Left renal cortex interstitium (tissue), 4 donors: ENCODE data around the gene PACRG. TPM values are rescaled to one million over a fixed set of nuclear protein-coding genes. Genes with fewer than 3 reads are reported as not detected.
"Not testable (repeated sequence)": the region's sequence is repeated elsewhere in the genome, so short reads cannot be mapped to it uniquely, and the experiment has no call there.

Experiments
- DNase-seq, 4 donors: peaks; one replicate each; pipeline ENCODE4 v3.0.0-alpha.2; 2013; ENCODE audit warnings: low read depth in 4 of 4, low spot score in 2 of 4, missing footprints in 1 of 4
- polyA plus RNA-seq, 4 donors: library from polyadenylated mRNA; unstranded; fragments of 120-200 nt; gene quantifications; one replicate each; pipeline ENCODE4 v1.2.1, GENCODE V29; 2013; ENCODE audit not compliant: insufficient read length in 4 of 4

PACRG gene
- polyA plus RNA-seq, 4 donors, result 13.7 to 20.1 (median 15.1) TPM

DNA sequence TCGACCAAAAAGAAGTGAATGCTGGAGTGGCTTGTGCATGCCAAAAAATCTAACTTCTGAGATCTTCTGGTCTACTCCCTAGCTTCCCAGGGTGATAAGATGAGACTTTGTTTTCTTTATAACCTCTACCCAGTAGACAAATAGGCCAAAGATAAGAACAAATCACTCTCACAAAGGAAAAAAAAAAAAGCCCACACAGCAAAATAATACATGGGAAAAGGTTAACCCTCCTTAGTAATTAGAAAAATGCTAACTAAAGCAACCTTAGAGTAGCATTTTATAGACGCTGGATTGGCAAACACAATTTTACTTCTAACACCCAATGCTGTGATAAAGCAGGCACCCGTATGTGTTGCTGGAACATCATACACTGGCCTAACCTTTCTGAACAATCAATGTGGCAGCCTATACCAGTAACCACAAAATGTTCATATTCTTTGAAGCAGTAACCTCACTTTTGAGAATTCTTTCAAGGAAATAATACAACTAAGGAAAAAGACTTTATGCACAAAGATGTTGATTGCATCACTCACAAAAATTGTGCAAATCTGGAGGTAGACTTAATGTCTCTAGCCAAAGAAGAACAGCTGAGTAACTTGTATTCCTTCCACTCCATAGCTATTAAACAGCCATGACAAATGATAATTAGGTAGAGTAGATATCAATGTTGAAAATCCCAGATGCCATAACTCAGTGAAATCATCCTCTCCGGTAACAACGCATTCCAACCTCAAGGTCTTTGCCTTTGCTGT lies 570.5 kb downstream of the PACRG start:
- no peak for DNase-seq

DNA sequence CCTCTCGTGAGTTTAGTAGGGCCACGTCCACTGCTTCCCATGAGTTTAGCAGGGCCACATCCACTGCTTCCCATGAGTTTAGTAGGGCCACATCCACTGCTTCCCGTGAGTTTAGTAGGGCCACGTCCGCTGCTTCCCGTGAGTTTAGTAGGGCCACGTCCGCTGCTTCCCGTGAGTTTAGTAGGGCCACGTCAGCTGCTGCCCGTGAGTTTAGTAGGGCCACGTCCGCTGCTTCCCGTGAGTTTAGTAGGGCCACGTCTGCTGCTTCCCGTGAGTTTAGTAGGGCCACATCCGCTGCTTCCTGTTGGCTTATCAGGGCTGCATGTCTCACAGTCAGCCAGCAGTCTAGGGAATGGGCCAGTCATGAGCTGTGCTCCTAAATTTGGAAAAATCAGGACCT lies 573.1 kb downstream of the PACRG start:
- DNase-seq, result no peak

DNA sequence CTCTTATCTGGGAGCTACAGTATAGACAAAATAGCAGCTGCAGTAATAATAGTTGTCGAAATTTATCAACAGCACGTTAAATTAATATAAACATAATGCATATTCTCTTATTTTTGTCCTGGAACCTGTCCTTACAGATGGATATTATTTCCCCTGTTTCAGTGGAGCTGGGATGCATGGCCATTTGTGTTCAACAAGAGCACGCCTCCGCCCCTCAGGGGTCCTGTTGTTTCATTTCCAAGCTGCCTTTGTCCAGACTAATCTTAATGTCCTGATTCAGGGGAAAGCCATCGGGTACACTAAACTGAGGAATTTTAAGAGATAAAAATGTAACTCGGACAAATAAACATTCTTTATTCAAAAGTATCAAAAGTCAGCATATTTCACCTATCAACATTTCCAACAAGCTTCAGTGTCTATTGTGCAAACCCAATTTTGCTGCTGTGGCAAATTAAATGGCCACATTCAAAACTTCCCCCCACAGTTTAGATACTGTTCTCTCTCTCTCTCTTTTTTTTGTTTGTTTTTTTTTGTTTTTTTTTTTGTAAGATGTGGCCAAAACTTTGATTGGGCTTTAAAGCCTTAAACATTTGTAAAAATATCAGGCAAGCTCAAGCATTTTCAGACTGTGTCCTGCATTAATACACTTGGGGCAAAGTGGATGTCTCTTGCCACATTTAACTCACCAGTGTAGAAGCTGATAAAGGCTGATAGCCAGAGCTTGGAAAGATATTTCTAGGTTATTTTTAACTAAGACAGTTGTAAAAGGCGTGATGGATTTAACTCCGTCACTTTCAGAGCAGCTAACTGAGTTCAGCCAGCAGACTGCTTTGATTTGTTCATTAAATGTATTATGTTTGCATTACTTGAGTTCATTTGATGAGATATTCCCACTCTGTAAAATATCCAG lies 574.2 kb downstream of the PACRG start:
- no peak for DNase-seq

DNA sequence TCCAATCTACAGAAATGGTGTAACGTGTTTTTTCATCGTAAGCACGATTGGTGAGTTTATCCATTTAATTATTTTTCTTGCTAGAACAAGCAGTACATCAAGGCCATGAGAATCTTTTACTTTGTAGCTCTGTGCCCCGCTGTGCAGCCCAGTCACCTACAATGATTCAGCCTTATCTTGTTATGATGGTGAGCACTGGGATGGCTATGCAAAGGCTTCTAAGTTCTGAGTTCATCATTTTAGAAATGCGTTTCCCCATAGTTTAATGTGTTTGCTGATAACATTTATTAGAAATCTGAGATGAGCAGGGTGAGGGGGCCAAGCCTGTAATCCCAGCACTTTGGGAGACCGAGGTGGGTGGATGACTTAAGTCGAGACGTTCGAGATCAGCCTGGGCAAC lies 575.0 kb downstream of the PACRG start:
- no peak for DNase-seq

DNA sequence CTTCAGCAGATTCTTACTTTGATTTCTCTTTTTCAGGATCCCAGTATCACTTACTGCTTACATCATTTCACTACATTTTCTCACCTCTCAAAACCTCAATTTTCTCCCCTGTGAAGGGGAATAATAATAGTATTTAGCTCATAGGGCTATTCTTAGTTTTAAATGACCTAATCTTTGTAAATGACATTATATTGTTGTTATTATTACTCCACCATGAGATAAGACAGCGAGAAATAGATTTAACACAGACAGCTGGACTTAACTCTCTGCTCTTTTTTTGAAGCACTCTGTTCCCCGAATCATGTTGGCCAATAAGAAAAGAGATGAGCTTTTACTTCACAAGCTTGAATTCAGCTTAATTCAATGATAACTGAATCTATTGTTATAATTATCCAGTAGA lies 578.2 kb downstream of the PACRG start:
- no peak for DNase-seq

DNA sequence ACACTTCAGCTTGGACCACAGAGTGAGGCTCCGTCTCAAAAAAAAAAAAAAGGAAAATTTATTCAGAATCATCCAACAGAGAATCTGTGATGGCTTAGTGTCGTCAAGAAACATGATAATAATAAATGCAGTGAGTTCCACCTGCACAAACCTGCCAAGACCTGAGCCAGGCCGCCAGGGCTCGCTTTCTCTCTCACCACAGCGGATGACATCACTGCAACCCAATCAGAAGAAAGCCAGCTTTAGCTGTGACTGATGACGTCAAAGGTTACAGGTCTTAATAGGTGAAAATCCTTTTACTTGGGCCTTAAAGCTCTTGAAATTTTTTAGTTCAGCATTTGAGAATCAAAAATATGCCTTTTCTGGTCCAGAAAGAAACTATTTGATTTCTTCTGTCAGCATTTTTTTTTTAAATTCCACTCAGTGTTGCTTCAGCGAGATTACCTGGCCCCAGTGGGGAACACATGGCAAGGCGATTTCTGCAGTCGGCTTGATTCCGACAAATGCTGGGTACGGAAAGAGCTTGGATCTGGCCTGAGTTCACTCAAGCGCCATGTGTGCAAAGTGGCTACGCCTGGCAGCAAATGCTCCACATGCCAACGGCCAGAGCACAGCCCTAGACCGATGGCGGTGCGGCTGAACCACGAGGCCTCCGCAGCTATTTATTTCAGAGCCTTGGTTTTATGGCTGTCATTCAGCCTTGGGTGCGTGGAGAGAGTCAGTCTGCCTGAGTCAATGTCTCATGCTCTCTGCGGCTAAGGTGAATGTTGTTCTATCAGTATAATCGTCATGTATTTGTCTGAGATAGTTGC lies 581.1 kb downstream of the PACRG start:
- no peak for DNase-seq

DNA sequence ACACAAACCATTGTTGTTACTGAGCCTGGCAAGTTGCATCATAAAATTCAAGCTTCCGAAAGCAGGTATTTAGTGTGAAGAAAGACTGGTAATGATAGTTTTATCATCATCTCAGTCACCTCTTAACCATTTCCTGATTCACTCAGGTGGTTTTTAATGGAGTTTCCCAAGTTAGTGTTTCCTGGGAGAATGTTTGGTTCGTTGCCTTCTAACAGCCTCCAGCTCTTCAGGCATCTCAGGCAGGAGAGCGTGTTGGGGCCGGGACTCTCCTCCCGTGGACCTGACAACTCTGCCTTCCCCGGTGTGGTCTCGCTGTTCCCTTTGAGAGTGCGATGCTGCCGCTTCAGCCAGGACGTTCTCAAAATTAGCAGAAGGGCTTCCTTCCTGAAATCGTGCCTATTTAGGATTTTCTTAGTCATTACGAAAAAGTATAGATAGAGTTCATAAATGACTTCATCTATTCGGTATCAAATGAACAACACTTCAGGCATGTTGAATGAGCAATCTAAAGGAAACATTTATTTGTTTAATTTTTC lies 581.8 kb downstream of the PACRG start:
- DNase-seq, result no peak

DNA sequence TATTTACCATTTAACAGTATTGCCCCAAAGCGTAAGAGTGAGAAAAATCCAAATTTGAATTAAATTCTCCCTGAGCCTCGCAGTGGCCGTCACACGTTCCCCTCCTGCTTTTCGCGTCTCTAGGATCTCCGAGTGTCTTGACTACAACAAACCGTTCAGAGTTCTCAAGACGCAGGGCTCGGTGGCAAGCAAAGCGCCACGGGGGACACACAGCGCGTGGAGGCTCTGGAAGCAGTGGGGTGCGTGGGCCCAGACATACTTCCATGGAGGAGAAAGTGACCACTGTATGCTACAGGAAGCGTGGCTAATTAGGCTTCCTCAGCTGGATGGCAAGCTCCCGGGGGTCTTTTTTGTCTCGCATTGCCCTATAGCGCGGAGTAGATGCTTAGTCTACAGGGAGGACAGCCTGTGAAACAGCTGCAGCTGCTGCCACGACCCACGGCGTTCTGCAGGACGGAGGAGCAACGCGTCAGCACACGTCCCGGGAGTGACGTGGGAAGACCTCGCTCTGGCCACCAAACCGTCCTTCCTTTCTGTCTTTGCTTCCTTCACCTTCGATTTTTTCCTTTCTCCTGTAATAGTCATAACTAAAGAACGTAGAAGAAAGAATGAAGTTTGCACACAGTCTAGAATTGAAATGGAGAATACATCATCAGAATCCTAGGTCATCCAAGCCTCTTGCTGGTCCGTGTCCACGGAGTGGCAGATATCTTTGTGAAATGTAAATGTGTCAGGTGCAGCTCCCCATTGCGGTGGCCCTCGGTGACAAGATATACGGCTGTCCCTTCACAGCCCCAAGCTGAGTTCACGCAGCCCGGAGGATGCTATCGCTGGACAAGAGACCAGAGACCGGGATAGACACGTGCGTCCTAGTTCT lies 582.6 kb downstream of the PACRG start:
- no peak for DNase-seq

DNA sequence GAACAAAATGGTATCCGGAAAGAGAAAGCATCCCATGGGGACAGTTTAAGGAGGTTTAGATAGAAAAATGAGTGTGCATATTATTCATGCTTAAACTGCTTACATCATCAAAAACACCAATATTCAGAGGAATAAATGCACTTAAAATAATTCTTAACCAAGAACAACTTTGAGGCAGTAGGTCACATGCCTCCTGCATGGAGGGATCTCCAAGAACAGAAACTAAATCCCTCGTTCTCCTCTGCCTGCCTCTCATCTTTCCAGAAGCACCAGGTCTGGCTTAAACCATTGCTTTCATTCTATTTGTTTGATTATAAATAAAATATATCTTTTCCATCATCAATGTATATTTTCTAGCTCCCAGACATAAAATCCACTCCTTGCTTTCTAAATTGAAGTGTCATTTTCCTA lies 583.2 kb downstream of the PACRG start:
- no peak for DNase-seq

DNA sequence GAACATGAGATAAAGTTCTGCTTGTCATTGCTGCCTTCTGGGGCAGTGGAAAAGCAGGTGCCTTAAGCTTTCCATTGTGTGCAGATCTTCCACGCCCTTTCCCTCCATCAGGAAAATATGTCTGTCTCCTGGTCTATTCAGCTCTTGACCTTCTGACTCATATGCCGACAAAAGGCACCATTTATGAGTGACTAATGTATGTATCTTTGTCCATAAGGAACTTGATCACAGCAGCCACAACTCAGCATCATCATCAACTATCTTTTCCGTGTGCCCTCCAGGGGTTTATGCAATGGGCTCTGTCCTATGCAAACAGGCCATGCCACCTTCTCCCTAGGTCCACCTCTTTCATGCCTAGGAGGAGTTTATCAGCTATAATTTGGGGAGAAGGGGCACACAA lies 584.1 kb downstream of the PACRG start:
- no peak for DNase-seq

DNA sequence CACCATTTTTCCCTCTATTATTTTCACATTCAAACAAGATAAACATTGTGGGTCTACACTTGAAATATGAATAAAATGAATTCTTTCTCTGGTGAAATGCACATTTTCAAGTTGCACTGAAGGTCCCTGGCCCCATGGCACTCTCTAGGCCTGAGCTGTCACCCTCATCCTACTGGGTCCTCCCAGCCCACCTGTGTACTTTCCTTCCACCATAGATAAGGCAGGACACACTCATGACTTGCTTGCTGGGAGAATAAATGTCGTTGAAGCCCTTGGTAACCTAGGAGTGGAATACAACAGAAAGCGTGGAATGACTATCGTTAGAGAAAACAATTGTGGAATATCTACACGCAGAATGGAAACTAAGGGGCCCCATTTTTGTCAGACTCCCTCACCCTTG lies 585.8 kb downstream of the PACRG start:
- no peak for DNase-seq

DNA sequence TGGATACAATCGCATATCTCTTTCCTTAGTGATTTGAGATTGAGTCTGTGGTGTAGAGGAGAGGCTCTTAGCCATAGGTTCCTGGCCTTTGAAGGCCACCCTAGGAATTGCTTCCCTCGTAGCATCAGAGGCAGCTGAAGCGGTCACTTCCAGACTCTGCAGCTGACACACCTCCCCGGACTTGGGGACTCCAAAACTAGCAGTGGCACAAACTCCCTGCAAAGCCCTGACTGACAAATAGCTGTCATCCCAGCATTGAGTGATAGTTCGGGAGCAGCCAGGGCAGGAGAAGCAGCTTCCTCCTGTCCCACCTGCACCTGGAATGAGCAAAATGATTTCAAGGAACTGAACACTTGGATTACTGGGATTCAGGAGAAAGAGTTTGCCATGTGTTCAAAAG lies 586.2 kb downstream of the PACRG start:
- DNase-seq, result no peak

DNA sequence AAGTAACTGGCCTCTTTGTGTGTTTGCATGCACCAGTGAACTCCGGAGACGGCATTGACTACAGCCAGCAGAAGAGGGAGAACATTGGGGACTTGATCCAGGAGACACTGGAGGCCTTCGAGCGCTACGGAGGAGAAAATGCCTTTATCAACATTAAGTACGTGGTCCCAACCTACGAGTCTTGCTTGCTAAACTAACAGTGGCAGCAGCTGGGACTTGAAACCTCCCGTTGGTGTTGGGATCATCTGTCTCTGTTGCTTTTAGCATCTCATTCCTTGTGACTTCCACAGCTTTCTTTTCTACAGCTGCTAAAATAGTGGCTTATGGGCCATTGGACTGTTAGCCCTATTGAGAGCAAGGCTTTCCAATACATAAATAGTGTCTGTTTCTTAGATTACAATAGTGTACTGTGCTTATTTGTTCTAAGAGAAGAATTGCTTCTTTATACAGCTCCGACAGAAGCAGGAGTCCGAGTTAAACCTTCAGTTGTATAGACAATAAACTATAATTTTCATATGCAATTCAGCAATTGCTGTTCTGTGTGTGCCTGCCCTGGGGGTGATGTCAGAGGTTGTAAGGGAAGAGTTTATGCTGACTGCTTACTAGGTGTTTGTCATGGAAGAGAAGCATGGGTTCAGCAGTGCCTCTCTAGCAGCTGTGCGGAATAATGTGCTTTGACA lies 587.2 kb downstream of the PACRG start:
- no peak for DNase-seq

DNA sequence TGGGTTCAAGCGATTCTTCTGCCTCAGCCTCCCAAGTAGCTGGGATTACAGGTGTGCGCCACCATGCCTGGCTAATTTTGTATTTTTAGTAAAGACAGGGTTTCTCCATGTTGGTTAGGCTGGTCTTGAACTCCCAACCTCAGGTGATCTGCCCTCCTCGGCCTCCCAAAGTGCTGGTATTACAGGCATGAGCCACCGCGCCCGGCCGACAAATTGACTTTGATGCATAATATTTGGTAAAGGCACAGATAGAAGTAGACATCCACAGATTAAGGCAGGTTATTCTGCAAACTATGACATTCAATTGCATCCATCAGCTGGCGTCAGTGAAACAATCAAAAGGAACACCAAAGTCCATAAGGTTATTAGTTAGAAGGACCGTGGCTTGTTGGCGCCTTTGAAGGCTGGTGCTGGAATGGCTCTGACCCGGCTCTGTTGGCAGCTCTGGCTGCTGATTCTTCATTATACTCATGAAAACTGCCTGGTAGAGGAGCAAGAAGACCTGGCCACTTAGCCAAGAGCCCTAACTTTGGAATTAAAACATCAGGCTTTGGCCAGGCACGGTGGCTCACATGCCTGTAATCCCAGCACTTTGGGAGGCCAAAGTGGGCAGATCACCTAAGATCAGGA lies 589.2 kb downstream of the PACRG start:
- not testable (repeated sequence) for DNase-seq

DNA sequence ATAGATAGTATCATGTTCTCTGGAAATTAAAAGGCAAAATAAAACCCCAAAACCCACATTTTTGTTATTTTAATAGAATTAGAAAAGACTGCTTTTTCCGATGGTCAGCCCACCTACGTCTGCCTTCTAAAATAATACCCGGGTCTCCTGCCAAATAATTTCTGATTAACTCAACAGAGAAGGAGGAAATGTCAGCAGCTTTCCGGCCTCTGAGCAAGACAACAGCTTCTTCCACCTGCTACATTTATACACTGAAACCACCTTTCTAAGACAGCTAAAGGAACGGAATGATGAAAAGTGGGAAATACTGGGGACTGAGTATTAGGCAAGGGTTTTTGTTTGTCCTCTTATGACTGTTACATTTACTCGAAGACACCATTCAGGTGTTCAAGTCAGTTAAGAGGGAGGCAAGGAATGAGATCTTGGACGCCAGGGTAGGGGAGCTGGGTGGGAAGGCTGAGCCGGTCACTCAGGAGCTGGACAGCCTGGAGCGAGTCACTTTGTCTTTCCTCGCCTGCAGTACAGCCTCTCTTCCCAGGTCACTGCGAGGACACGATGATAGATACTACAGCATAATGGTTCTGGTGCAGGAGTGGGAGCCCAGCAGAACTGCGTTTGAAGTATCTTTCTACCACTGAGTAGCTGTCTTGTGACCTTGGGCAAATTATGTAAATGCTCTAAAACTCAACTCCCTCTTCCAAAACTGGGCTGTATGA lies 590.5 kb downstream of the PACRG start:
- DNase-seq, result no peak

DNA sequence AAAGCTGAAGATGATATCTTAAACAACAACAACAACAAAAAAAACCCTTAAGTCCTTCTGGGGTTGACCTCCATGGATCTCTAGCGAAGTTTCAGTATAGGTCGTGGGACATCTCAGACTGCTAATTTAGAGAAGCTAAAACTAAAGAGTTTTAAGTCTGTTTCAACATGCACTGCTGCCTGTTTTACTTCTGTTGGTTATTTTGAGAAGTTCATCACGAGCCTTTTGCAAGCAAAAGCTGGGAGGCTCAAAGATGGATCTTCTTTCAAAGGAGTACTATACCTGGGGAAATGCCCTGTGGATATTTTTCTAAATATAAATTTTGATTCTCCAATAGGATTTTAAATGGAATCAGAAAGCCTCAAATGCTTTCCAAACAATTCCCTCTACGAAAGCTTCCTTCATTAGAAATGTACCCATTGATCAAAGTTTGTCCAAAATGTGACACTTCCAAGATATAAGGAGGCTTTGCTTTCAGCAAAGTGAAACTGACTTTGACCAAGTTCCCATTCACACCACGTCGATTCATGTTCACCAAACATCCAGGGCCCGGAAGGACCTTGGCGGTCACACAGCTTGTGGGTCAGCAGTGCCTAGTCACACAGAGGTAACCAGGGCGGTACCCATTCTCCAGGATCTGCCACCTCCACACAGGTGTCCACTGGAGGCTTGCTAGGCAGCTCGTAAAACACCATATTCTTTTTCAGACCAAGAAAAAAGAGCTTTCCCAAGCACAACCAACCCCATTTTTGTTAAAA lies 592.0 kb downstream of the PACRG start:
- DNase-seq, result no peak

DNA sequence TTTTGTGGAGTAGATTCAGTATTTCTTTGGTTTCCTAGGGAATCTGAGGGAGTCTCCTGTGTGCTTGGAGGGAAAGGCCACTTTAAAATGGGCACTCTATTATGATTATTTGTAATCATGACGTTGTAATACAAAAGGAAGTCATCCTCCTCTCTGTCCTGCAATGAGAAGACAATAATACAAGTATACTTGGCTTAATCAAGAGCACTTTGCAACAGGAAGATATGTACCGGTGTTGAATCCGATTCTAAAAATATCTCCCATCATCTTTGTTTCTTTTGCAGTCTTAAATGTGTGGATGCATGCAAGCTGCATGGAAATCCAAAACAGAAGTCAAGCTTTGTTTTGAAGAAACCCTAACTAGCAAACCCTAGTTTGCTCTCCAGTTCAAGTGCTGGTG lies 592.6 kb downstream of the PACRG start:
- no peak for DNase-seq
